GM21717 (cell line): ENCODE results near the gene MXD1.
"Not testable (repeated sequence)": the region's sequence is repeated elsewhere in the genome, so short reads cannot be mapped to it uniquely, and the experiment has no call there.

ENCODE experiments used
- ATAC-seq: cut with Tn5 transposase; IDR thresholded peaks from one replicate; pipeline ENCODE4 v1.9.1; 2021; ENCODE audit warnings: mild to moderate bottlenecking, moderate library complexity; ENCODE audit not compliant: unreplicated experiment

MXD1 gene

GRCh38 chr2:69950671-69951070 is 35.8 kb downstream of the MXD1 start:
- ATAC-seq, result not testable (repeated sequence)

- no peak for ATAC-seq
These were observed 37.6 kb downstream of the MXD1 start for GRCh38 chr2:69952336-69953115.

GRCh38 chr2:69954084-69954483 is 39.2 kb downstream of the MXD1 start:
- no peak for ATAC-seq

DNA sequence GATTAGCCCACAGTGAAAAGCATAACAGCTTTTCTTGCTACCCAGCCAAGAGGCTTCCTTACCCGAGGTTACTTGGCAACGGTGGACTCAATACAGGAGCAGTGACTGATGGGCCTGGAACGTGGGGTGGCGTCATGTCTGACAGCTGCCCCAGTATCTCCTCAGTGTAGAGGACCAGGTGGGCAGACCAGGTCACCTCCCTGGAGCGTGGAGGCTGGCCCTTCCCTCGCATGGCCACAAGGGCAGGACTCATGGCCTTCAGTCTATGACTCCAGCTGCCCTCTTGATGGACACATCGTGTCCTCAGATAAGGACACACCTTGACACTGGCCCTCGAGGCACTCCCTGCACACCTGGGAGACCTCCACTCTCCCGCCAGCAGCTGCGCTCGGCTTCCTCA is 40.1 kb downstream of the MXD1 start:
- ATAC-seq, result no peak

DNA sequence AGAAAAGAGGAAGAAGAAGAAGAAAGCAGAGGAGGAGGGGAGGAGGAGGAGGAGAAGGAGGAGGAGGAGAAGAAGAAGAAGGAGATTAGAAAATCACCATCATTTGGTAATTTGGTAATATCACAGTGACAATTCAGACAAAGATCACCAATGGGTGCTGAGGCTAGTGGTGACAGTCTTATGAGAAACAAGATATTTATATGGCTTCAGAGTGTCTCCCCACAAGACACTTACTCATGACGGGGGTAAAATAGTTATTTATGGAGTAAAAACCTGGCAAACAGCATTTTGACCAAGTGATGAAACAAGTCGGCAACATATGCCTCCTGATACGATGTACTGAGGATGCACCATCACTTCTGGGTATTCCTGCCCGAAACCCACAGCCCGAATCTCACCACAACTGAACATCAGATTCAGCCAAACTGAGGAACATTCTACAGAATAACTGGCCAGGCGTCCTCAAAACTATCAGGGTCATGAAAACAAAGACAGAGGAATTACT is 41.6 kb downstream of the MXD1 start:
- no peak for ATAC-seq

DNA sequence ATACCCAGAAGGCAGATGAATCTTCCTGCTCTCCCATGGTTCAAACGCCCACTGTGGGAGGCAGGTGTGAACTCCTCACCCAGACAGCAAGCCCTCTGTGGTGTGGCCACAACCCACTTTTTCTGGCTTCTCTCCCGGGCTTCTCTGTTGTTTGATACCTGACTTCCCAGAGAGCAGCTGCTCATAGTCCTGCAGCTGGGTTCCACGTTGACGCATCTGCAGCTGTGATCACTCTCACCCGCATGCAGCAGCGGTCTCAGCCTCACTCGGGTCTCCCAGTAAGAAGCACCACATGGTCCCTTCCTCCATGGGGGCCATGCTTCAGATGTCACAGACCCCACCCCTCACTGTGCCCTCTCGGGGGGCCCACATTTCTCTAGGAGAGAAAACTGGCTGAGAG is 43.1 kb downstream of the MXD1 start:
- no peak for ATAC-seq

DNA sequence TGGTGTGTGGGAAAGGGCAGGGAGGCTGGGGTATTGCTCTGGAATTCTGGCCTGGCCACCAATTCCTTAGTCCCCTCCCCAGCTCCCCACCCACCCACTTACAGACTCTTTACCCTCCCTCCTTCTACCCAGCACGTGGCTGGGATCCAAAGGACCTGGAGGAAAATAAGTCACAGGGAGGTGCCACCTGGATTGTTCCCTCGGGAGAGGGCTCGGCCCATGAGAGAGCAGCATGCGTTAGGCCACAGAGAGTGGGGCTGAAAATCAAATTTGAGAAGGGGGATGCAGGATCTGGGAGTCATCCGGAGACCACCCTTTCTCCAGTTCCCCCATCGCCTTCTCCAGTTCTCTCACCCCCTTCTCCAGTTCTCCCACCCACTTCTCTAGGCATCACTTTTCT is 43.6 kb downstream of the MXD1 start:
- no peak for ATAC-seq

DNA sequence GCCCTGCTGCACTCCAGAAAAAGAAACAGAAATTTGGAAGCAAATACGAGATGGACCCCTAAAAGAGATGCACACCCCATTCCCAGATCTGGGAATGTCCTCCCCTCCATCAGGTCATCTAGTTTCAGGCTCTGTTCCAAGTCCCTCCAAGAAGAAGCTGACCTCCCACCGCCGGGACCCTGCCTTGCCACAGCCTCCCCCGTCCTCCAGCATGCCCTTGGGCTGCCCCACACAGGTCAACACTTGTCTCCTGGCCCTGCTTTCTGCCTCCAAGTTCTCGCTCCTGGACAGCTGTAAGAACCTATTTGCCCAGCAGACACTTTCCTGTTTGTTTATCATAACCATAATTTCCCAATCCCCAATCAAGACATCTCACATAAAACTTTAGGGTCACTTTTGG is 44.5 kb downstream of the MXD1 start:
- ATAC-seq, result no peak

- ATAC-seq, result no peak
These were observed 45.9 kb downstream of the MXD1 start for GRCh38 chr2:69960821-69961220.

DNA sequence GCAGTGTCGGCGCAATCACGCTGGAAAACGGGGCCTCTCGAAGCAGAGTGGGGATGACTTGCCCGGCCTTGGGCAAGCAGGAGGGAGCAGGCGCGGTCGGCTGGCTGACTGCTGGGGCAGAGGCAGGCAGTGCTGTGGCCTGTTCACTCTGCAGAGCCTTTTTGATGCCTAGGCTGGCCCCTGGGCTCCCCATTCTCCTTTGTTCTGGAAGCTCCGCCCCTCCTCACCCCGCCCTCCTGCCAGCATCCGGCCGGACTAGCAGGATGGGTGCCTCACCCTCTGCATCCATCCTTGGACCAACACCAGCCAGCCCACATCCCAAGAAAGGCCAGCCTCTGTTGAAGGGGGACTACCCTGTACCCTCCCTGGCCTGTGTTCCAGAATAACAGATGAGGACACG is 46.6 kb downstream of the MXD1 start, which contains the start of gene ASPRV1:
Gene ASPRV1 (minus strand): TSS at position 136 of the 400 bp plus-strand sequence. CDS start 195 bp downstream, outside the sequence.
- ATAC-seq, result no peak

- ATAC-seq, result no peak
These were observed 48.2 kb downstream of the MXD1 start for GRCh38 chr2:69962986-69963730.

GRCh38 chr2:69964353-69964841 is 49.5 kb downstream of the MXD1 start:
- ATAC-seq, result no peak

- no peak for ATAC-seq
These were observed 51.0 kb downstream of the MXD1 start for GRCh38 chr2:69965756-69966445.

GRCh38 chr2:69966496-69966895 is 51.6 kb downstream of the MXD1 start:
- ATAC-seq, result no peak

- ATAC-seq, result no peak
These were observed 53.7 kb downstream of the MXD1 start for GRCh38 chr2:69968609-69969008.

GRCh38 chr2:69969126-69969983 is 54.4 kb downstream of the MXD1 start:
- no peak for ATAC-seq

- ATAC-seq, result no peak
These were observed 55.1 kb downstream of the MXD1 start for GRCh38 chr2:69969991-69970390.

- ATAC-seq, result no peak
These were observed 57.9 kb downstream of the MXD1 start for GRCh38 chr2:69972822-69973221.

- ATAC-seq, result no peak
These were observed 58.4 kb downstream of the MXD1 start for GRCh38 chr2:69973335-69973735.

DNA sequence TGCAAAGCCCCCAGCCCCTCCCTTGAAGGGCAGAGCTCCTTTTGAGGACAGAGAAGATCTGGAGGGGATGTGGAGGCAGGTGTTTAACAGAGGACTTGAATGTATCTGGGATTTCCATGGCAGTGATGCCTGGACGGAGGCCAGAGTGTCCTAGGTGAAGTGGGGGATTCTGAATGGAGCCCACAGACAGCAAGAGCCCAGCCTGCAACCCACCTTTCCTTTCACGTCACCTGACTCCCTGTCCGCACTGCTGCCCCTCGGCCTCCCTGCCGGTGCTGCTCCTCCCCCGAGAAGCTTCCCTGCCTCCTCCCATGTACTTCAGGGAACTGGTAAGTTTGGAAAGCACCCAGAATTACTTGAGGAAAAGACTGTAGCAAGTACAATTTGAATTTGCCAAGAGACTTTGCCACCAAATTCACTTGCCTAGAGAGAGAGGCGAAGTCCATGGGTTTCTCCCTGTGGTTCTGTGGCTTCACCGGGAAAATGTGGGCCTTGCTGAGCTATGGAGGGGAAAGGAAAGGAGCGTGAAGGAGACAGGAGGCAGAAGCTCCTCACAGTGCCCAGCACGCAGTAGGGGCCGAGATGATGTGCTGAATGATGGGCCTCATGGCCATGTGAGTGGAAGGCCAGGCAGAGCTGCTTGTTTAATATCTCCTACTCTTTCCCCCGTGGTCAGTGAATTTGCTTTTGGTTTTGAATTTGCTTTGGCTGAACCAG is 60.4 kb downstream of the MXD1 start:
- no peak for ATAC-seq
